ENCODE measurements around the gene CASS4. TPM values are rescaled to one million over a fixed set of nuclear protein-coding genes. Genes with fewer than 3 reads are reported as not detected.
"Not testable (repeated sequence)": the region's sequence is repeated elsewhere in the genome, so short reads cannot be mapped to it uniquely, and the experiment has no call there.

The CASS4 gene
- total and polyA plus RNA-seq, 9 donors, result 1.0 to 6.9 (median 2.5) TPM

DNA sequence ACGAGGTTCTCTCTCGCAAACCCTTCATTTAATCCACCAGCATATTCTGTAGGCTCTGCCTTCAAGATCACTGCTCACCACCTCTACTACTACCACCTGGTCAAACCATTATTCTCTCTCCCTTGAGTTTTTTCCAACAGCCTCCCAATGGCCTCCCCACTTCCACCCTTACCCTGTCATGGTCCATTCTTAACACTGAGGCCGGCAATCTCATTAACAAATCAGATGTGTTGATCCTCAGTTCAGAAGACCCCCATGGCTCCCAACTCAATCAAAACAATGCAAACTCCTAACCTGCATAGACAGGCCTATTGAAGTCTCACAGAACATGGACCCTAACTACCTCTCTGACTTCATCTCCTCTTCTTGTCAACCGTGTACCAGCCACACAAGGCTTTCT, 22.3 kb upstream of the CASS4 start:
- Histone ChIP-seq H3K4me1 (ENCODE audit: insufficient read depth) (peaks cover 8% of the 10 kb centered on the region), H3K36me3 (no peaks in the 10 kb centered on the region), H3K27me3 (no peaks in the 10 kb centered on the region), H3K4me3 (no peak overlapping the region), H3K9me3 (no peaks in the 10 kb centered on the region), H3K27ac (no peak overlapping the region)
- TF ChIP-seq EP300 (IDR thresholded peaks at IDR 0.05) (no peak), POLR2A (IDR thresholded peaks at IDR 0.05) (no peak)
- TF ChIP-seq, protein P1, sequence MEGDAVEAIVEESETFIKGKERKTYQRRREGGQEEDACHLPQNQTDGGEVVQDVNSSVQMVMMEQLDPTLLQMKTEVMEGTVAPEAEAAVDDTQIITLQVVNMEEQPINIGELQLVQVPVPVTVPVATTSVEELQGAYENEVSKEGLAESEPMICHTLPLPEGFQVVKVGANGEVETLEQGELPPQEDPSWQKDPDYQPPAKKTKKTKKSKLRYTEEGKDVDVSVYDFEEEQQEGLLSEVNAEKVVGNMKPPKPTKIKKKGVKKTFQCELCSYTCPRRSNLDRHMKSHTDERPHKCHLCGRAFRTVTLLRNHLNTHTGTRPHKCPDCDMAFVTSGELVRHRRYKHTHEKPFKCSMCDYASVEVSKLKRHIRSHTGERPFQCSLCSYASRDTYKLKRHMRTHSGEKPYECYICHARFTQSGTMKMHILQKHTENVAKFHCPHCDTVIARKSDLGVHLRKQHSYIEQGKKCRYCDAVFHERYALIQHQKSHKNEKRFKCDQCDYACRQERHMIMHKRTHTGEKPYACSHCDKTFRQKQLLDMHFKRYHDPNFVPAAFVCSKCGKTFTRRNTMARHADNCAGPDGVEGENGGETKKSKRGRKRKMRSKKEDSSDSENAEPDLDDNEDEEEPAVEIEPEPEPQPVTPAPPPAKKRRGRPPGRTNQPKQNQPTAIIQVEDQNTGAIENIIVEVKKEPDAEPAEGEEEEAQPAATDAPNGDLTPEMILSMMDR (IDR thresholded peaks at IDR 0.05), result no peak
- no peak for DNase-seq
- intact Hi-C loops (cut with DNase I), result loop anchor here in 1 of 4 donors (10.0 kb wide), 1 partner anchor 75 kb away; the partner anchor contains the start of gene RTF2
- 93 to 95% (median 94%) methylated on average over 4 of the region's 4 CpGs for WGBS, 3 donors

DNA sequence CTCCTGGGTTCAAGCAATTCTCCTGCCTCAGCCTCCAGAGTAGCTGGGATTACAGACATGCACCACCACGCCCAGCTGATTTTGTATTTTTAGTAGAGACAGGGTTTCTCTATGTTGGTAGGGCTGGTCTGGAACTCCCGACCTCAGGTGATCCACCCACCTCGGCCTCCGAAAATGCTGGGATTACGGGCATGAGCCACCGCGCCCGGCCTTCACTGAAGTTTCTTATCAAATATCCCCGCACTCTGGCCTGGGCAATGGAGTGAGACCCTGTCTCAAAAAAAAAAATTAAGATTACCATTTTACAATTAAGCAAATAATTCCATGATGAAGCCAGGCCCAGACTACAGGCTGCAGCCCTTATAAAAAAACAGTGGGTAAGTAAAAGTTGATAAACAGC, 21.7 kb upstream of the CASS4 start:
- intact Hi-C loops (cut with DNase I), result loop anchor here in 1 of 4 donors (10.0 kb wide), 1 partner anchor 74 kb away; the partner anchor contains the start of gene RTF2
- WGBS, 3 donors, result 94 to 96% (median 96%) methylated on average over 9 of the region's 9 CpGs

GRCh38 chr20:56391037-56391436, 21.0 kb upstream of the CASS4 start:
- 21 to 27% (median 23%) methylated on average over 10 of the region's 10 CpGs for WGBS, 3 donors
- intact Hi-C loops (cut with DNase I), result loop anchor here in 1 of 4 donors (10.0 kb wide), 1 partner anchor 74 kb away; the partner anchor contains the start of gene RTF2
- H3K4me3 ChIP-seq, result peak overlapping the region; percentile 90
- DNase-seq, result no peak
- H3K27me3 ChIP-seq, result no peaks in the 10 kb centered on the region
- peaks cover 8% of the 10 kb centered on the region for H3K4me1 ChIP-seq (ENCODE audit: insufficient read depth)
- TF ChIP-seq, protein P1 (IDR thresholded peaks at IDR 0.05), result no peak
- no peak for TF ChIP-seq EP300 (IDR thresholded peaks at IDR 0.05)
- TF ChIP-seq POLR2A (IDR thresholded peaks at IDR 0.05), result no peak
- H3K9me3 ChIP-seq, result no peaks in the 10 kb centered on the region
- H3K36me3 ChIP-seq, result no peaks in the 10 kb centered on the region
- H3K27ac ChIP-seq, result no peak overlapping the region

More for the DNA sequence above, 21.7 kb upstream of the CASS4 start:
- not testable (repeated sequence) for H3K4me3 ChIP-seq; H3K27me3 ChIP-seq; H3K4me1 ChIP-seq (ENCODE audit: insufficient read depth); H3K9me3 ChIP-seq; H3K27ac ChIP-seq; DNase-seq; H3K36me3 ChIP-seq

DNA sequence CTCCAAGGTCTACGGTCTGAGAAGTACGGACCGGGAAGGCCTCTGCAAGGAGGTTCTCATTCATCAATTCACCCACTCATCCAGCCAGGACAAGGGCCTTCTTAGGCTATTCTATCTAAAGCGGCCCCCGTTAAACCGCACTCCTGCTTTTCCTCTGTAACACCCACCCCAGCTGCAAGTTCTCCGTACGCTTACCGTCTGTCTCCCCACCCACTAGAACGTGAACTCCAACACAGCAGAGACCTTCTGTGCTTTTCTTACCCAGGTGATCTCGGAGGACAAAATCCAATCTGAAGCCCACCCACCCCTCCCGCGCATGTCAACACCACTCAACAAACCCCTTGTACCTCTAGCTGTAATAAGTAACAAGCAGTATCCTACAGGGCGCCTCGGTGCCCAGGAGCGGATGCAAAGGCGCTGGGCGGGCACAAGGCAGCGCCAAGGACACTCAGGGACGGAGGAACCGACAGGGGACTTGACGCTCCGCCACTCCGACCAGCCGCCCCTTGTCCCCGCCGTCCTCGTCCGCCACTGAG, 20.4 kb upstream of the CASS4 start:
- TF ChIP-seq EP300 (IDR thresholded peaks at IDR 0.05) (no peak), POLR2A (IDR thresholded peaks at IDR 0.05) (no peak)
- TF ChIP-seq, protein P1 (IDR thresholded peaks at IDR 0.05), result no peak

More for the DNA sequence above, 20.4 kb upstream of the CASS4 start:
- WGBS, 3 donors, result 0 to 1% (median 1%) methylated on average over 28 to 29 of the region's 29 CpGs
- DNase-seq, result no peak
- H3K9me3 ChIP-seq, result no peaks in the 10 kb centered on the region
- peak overlapping the region in 1 of 2 donors; percentile 72 for H3K27ac ChIP-seq
- intact Hi-C loops (cut with DNase I), result loop anchor here in 1 of 4 donors (10.0 kb wide), 1 partner anchor 73 kb away; the partner anchor contains the start of gene RTF2
- H3K27me3 ChIP-seq, result no peaks in the 10 kb centered on the region
- no peaks in the 10 kb centered on the region for H3K36me3 ChIP-seq
- peaks cover 8% of the 10 kb centered on the region for H3K4me1 ChIP-seq (ENCODE audit: insufficient read depth)
- peak overlapping the region; percentile 90 for H3K4me3 ChIP-seq

All from ovary (tissue), 9 donors.